GM12865 (cell line): ENCODE results near the gene NFIC.

Source experiments
- DNase-seq: peaks from one replicate; pipeline ENCODE4 v3.0.0; 2010; ENCODE audit warnings: low read depth
- H3K4me3 ChIP-seq: 2 replicates; pipeline ENCODE4 v1.5.1; 2011; ENCODE audit warnings: mild to moderate bottlenecking, low read depth, low read length, control low read depth
- CTCF ChIP-seq: IDR thresholded peaks from 2 replicates; pipeline ENCODE4 v1.5.1; 2011; ENCODE audit warnings: low read length, control low read depth, low read depth, inconsistent platforms; ENCODE audit not compliant: insufficient read depth; ENCODE audit errors: missing control alignments

The NFIC gene

GRCh38 chr19:3463714-3464586 lies 97.6 kb downstream of the NFIC start:
- TF ChIP-seq CTCF: no peak
- no peak for DNase-seq
- H3K4me3 ChIP-seq: no peak overlapping the region

GRCh38 chr19:3464587-3465235 lies 98.3 kb downstream of the NFIC start:
- TF ChIP-seq CTCF: no peak
- H3K4me3 ChIP-seq: no peak overlapping the region
- no peak for DNase-seq

GRCh38 chr19:3465552-3465951 lies 99.2 kb downstream of the NFIC start:
- H3K4me3 ChIP-seq: no peak overlapping the region
- no peak for TF ChIP-seq CTCF
- no peak for DNase-seq

- TF ChIP-seq CTCF: no peak
- H3K4me3 ChIP-seq: no peak overlapping the region
- DNase-seq: no peak
Measured at GRCh38 chr19:3466635-3467034, 100.3 kb downstream of the NFIC start.

GRCh38 chr19:3467437-3468198 lies 101.2 kb downstream of the NFIC start:
- no peak overlapping the region for H3K4me3 ChIP-seq
- TF ChIP-seq CTCF: no peak
- no peak for DNase-seq

- TF ChIP-seq CTCF: no peak
- no peak for DNase-seq
- no peak overlapping the region for H3K4me3 ChIP-seq
Measured at GRCh38 chr19:3468211-3468610, 101.8 kb downstream of the NFIC start.
